IPS-NIHi11 (cell line): ENCODE measurements around the gene UST.
"Not testable (repeated sequence)": the region's sequence is repeated elsewhere in the genome, so short reads cannot be mapped to it uniquely, and the experiment has no call there.

Experiments used
- DNase-seq: peaks from one replicate; pipeline ENCODE4 v3.0.0; 2012; ENCODE audit warnings: mixed read lengths, low spot score

UST gene

GRCh38 chr6:149008741-149009140 is 261.9 kb downstream of the UST start:
- no peak for DNase-seq

DNA sequence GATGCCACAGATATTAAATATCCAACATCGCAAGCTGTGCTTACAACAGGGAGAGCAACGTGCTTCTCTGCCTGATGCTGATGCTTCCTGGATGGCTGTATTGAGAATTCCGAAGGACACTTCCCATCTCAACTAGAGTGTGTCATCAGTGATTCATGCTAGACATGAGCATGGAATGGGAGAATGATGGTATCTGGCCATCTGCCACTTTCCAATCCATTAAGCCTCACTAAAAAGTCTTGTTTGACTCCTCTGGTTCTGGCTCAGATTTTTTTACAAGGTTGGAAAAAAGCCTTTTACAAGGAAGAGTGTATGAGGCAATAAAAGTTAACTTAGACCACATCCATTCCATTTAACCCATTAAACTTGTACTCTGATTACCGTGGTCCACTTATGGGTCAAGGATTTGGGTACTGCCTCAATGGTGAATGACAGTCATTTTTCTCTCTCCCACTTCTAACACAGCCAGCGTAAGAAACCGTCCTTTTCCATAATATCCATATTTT is 265.3 kb downstream of the UST start:
- no peak for DNase-seq

GRCh38 chr6:149013586-149014344 is 266.9 kb downstream of the UST start:
- no peak for DNase-seq

DNA sequence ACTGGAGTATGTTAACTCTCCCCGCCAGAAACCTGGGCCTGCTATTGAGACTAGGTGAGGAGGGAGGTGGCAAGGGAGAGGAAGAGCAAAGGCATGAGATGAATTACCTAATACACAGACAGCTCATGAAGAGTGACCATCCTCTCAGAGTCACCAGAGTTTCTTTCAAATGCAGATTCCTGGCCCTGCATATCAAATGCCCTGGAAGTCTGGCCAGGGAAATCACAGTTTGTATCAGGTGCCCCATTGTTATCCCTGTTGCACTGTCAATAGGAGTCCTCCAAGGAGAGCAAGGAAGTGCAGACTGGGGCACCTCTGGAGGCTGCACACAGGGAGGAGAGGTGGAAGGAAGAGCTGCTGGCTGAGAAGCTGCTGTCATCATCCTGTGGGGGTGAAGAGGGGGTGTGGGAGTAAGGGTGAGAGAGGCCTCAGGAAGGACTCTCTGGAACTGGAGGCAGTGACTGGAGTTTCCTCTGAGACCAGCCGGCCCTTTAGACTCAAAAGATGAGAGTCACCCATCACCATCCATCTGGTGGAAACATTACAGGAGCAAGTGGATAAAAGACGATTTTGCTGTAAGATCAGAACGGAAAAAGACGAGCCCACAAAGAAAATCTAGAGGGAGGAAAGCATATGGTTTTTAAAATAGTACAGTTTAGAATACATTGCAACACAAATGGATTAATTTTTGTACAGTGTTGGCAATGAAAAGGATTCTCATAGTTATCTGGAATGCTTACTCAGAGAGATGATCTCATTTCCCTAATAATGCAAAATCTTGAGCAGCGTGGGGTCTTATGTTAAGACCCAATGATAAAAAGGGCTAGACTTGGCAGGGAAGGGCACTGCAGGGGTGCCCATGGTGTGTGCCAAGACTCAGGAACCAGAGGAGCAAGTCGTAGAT is 268.1 kb downstream of the UST start:
- DNase-seq: peak; percentile 72

DNA sequence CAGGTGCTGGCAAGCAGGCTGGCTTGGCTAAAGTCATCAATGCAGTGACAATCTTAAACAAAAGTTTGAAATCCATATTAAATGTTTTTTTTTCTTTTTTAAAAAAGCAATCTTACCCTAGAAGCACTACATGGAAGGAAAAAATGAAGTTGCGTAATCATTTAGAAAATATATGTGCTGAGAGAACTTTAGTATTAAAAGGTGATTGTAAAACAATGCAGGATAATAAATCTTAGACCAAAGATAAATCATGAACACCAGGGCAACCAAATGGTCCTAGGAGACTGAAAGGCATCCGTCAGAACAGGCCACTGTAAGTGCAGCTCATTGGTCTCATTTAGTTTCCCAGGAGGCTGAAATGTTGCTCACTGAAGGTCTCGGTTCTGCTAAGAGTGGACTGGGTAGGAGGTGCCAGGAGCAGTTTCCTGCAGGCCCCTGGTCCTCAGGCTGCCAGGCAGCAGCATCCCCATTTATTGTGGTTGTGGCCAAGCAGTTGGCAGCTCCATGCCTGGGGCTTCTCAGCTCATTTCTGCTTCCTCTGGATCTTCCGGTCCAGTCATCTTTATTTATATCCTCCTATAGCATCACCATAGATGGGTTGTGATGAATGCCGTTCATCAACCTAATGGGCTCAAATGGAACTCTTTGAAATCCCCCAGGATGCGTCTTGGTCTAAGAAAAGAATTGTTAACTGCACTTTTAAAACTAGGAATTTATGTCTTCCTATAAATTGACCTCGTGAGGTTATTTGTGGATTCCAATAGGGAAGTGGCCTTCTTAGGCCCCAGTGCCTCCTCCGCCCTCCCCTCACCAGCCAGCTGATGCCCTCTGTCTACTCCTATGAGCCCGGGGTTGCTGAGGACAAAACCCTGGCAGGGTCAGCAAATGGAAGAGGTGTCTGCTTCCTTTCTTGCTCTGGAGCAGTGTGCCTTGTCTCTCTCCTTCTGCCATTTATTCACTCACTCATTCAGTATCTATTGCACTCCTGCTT is 269.0 kb downstream of the UST start:
- no peak for DNase-seq

DNA sequence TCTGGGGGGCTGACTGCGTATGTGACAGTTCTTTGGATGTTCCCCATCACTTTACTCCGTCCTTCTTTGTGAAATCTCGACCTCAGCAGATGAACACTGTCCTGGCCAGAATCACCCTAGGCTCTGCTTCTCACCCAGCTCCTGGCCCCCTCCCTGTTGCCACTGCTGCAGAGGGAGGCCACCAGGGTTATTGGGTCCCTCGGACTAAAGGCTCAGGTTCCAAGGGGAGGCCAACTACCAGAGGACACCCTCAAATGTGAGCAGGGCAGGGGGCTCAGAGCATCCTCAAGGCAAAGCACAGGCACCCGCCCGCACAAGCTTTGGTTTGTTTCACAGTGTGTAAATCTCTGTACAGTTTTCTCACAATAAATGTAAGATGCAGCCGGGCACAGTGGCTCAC is 269.9 kb downstream of the UST start:
- no peak for DNase-seq

DNA sequence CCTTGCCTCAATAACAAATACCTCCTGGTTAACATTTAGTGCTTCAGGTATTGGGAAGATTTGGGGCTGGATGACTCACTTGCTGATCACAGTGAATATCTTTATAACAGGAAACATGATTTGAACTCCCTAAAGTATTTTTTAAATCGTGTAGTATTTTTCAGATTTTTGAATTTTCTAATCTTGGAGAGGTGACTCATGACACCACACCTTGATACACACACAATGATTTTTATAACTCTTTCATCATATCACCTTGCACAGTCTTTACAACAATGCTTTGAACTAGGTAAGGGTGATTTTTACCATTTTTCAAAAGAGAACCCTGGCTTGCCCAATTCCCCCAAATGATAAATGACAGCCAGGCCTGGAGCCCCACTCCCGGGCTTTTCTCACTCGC is 273.5 kb downstream of the UST start:
- DNase-seq: no peak

- DNase-seq: no peak
Measured at GRCh38 chr6:149024361-149024760, 277.5 kb downstream of the UST start.

- no peak for DNase-seq
Measured at GRCh38 chr6:149025061-149025460, 278.2 kb downstream of the UST start.

GRCh38 chr6:149026530-149026942 is 279.7 kb downstream of the UST start:
- peak; percentile 53 for DNase-seq

DNA sequence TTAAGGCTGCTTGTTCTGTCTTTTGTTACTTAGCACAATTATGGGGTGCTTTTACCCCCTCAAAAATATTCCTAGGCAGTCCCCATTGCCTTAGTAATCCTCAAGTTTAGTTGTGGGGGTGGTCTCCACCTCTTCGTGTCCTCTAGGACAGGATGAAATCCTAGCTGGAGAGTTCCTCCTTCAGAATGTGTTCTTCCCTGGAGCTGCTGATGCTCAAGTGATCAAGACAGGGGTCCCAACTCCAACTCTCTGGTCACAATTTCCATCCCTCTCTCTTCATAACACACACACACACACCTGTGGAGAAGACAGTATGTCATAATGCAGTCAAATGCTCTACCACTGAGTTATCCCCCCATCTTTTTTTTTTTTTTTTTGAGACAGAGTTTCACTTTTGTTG is 280.7 kb downstream of the UST start:
- no peak for DNase-seq

DNA sequence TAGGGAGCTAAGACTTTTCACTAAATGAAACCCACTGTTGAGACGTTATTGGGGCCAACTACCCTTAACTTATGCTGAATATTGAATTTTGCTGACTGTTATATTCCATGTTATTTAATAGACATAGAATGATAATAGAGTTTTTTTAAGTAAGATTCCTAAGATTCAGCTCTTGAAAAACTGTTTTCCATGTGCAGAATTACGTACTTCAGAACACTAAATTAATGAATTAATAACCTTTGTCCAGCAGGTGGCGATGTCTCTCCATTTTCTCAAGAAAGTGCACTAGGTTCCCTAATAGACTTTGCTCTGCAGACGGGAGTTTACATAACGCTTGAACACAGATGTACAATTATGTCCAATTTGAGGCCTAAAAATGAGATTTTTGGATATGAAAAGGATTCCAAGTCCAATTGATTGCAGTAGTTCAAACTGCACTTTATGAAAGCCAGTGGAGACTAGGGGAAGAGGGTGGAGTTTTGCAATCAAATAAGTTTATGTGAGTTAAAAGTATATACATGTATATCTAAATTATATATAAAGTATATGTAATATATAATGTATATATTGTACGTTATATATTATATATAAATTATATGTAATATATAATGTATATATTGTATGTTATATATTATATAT is 282.1 kb downstream of the UST start:
- DNase-seq: peak; percentile 60

GRCh38 chr6:149031201-149031858 is 284.5 kb downstream of the UST start:
- no peak for DNase-seq

- DNase-seq: no peak
Measured at GRCh38 chr6:149031859-149032598, 285.2 kb downstream of the UST start.

DNA sequence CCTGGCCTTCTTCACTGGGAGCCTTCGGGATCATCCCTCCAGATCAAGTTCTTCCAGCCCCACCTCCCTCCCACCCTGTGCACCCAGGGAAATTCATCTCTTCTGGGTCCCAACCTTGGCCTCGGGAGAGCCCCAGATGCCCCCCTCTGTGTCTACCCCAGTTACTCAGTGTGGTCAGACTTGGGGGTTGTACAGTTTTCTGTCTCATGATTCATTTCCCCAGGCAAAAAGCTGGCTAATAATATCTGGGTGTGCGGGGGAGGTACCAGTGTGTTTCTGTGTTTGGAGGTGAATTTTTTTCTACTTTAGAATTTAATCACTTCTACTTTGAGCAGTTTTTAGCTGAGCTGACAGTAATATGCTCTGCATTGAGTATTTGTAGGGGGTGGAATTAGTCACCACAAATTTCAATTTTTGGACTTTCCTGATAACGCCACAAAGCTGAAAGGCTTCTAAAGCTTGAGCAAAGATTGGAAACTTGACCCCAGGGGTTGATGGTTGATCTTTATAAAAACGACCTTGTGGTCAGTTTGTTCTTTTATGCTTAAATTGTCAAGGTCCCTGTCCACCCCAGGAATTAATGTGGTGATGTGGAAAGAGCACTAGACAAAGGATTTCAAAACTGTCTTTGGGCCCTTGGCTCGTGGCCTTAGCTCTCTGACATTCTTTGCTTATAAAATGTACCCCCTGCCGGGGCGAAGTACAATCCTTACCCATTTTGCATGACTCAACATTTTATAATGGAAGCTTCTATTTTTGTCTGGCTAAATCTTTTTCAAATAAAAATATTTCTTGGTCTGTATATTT is 286.0 kb downstream of the UST start:
- no peak for DNase-seq

DNA sequence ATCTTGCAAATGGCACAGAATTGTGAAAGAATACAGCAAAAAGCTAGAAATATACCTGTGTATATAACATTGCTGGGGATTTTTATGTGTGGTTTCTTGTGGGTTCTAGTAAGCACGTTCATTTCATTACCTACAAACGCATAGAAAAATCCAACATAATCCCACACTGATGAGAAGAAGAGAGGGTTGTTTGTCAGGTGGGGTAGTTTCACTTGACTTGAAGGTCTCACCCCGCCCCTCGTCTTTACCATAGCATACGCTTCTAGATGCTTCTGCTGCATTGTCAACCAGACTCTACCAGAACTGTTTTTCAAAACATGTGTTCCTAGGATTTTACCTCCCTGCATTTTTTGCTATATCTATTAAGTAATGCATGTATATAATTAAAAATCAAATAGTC is 286.6 kb downstream of the UST start:
- DNase-seq: no peak

DNA sequence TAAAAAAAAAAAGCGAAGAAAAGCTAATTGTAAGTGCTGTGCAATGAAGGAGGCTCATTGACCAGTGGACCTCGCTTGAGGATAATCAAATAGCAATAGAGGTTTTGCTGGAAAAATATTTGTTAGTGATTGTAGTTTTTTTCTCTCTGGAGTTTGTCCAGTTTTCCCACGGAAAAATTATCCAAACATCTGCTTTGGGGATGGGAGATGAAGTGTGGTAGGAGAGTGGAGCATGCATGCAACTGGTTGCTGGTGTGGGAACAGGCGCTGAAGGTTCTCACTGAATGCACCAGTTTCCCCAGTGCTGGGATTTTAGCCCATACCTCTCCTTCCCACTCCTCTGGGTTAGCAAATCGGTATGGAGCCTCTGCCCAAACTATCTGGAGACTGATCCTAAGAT is 288.9 kb downstream of the UST start:
- DNase-seq: no peak

GRCh38 chr6:149037051-149037671 is 290.3 kb downstream of the UST start:
- DNase-seq: peak; percentile 66

DNA sequence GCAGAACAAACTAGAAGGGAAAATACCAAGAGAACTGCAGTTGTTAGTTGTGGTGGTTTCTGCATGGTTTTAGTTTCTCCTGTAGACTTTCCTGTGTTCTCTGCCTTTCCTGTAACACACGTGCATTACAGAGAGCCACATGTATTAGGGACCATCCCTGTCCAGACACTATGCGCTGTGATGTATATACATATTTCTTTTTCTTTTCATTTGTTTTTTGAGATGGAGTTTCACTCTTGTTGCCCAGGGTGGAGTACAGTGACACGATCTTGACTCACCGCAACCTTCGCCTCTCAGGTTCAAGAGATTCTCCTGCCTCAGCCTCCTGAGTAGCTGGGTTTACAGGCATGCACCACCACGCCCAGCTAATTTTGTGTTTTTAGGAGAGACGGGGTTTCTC is 292.2 kb downstream of the UST start:
- DNase-seq: not testable (repeated sequence)
